Right lobe of liver (tissue), 4 donors: ENCODE results near the gene ACOT13.
A peak's percentile ranks its signal among the peaks of the same experiment; 100 is the strongest.

Experiments used
- CTCF ChIP-seq, 4 donors: fragments of 200-600 bp in 3 of 4; fragments of 450-650 bp in 1 of 4; IDR thresholded peaks; one replicate each; pipeline versions ENCODE4 v1.5.1 to v1.8.0; 2016 to 2022; ENCODE audit warnings: antibody characterized with exemption in 4 of 4, mild to moderate bottlenecking in 2 of 4
- POLR2A ChIP-seq: fragments of 450-650 bp; IDR thresholded peaks from one replicate; pipeline ENCODE4 v1.6.1; 2017; ENCODE audit warnings: antibody characterized with exemption, mild to moderate bottlenecking
- donor health status: DM: no; HTN: no; CAD: no.
- donor health status: DM: no; HTN: no; CAD: no.
- donor health status: DM: no; HTN: yes; CAD: no.

DNA sequence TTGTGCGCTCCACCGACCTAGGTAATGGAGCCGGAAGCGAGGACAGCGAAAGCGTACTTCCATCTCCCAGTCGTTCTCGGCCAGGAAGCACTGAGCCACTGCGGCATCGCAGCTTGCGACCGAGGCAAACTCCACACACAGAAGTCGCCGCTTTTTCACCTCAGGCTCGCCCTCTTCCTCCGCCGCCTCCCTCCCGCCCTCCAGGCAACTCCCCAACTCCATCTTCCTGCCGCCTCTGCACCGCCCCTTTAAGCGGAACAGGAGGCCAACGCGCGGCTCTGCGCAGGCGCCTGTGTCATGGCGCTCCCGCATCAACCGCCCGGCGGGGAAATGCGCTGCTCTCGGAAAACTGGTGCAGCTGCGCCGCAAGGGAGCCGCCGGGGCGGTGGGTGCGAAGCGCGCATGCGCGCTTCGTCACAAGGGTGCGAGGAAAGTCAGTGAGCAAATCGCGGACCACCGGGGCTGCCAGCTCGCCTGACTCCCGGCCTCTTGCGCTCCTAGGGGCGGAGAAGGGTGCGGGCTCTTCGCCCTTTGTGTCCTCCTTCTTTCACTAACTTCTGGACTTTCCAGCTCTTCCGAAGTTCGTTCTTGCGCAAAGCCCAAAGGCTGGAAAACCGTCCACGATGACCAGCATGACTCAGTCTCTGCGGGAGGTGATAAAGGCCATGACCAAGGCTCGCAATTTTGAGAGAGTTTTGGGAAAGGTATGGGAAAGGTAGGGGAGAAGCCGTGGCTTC lies at the start of gene ACOT13, which contains the start of gene TDP2:
- TF ChIP-seq CTCF (IDR thresholded peaks at IDR 0.05) (peak; percentile 33 to 52 (median 40)), POLR2A (peak; percentile 86)
